ENCODE data around the gene CGB2. TPM values are rescaled to one million over a fixed set of nuclear protein-coding genes. Genes with fewer than 3 reads are reported as not detected.
A peak's percentile ranks its signal among the peaks of the same experiment; 100 is the strongest.
"Not testable (repeated sequence)": the region's sequence is repeated elsewhere in the genome, so short reads cannot be mapped to it uniquely, and the experiment has no call there.

The CGB2 gene
- total RNA-seq, 2 experiments from 2014 or later = not detected

- H3K27me3 Mint-ChIP-seq = peaks cover 4% of the 10 kb centered on the region
- H3K36me3 Mint-ChIP-seq = no peaks in the 10 kb centered on the region
- ChIA-PET CTCF (interaction anchor here (0.6 to 5.7 kb wide), 3 partner anchors 22 to 1505 kb away, joined by 3 to 42 read pairs (median 3); no protein-coding TSS in a partner anchor), POLR2A (no interaction called here)
- H3K4me3 Mint-ChIP-seq = no peak overlapping the region
- peaks cover 37% of the 10 kb centered on the region for H3K4me1 Mint-ChIP-seq (ENCODE audit: low read depth)
- intact Hi-C loops (cut with micrococcal nuclease) = no loop called here
- H3K27ac Mint-ChIP-seq = no peak overlapping the region
- H3K9me3 Mint-ChIP-seq = no peaks in the 10 kb centered on the region
- peak; percentile 39 for DNase-seq
These were observed 10.5 kb upstream of the CGB2 start for GRCh38 chr19:49020931-49021895.

GRCh38 chr19:49022116-49022515 is 9.6 kb upstream of the CGB2 start:
- POLR2A ChIA-PET = no interaction called here
- CTCF ChIA-PET = interaction anchor here (0.6 to 5.7 kb wide), 2 partner anchors 23 to 1506 kb away, joined by 3 to 42 read pairs; no protein-coding TSS in a partner anchor
- Mint-ChIP-seq H3K9me3 (no peaks in the 10 kb centered on the region), H3K36me3 (no peaks in the 10 kb centered on the region), H3K4me3 (no peak overlapping the region), H3K4me1 (ENCODE audit: low read depth) (peaks cover 36% of the 10 kb centered on the region), H3K27ac (no peak overlapping the region), H3K27me3 (peaks cover 4% of the 10 kb centered on the region)
- intact Hi-C loops (cut with micrococcal nuclease) = no loop called here
- no peak for DNase-seq

GRCh38 chr19:49024233-49024632 is 7.5 kb upstream of the CGB2 start, which contains the start of gene CGB3:
Gene CGB3 (minus strand): TSS chr19:49024333. CDS start chr19:49023971, 362 bp downstream.
- intact Hi-C loops (cut with micrococcal nuclease) = not testable (repeated sequence)

GRCh38 chr19:49025088-49025487 is 6.6 kb upstream of the CGB2 start:
- intact Hi-C loops (cut with micrococcal nuclease); CTCF ChIA-PET; H3K27ac Mint-ChIP-seq; H3K9me3 Mint-ChIP-seq; H3K4me3 Mint-ChIP-seq; POLR2A ChIA-PET; H3K36me3 Mint-ChIP-seq; DNase-seq; H3K27me3 Mint-ChIP-seq: not testable (repeated sequence)
- peaks cover 15% of the 10 kb centered on the region for H3K4me1 Mint-ChIP-seq (ENCODE audit: low read depth)

More at GRCh38 chr19:49024233-49024632, 7.5 kb upstream of the CGB2 start, which contains the start of gene CGB3:
- H3K4me1 Mint-ChIP-seq (ENCODE audit: low read depth) = peaks cover 21% of the 10 kb centered on the region
- CTCF ChIA-PET, H3K4me3 Mint-ChIP-seq, H3K27ac Mint-ChIP-seq, H3K9me3 Mint-ChIP-seq, H3K27me3 Mint-ChIP-seq, POLR2A ChIA-PET, DNase-seq, H3K36me3 Mint-ChIP-seq: not testable (repeated sequence)

GRCh38 chr19:49025599-49025998 is 6.1 kb upstream of the CGB2 start:
- peaks cover 12% of the 10 kb centered on the region for H3K4me1 Mint-ChIP-seq (ENCODE audit: low read depth)
- H3K27me3 Mint-ChIP-seq; H3K4me3 Mint-ChIP-seq; H3K27ac Mint-ChIP-seq; DNase-seq; H3K9me3 Mint-ChIP-seq; CTCF ChIA-PET; POLR2A ChIA-PET; intact Hi-C loops (cut with micrococcal nuclease); H3K36me3 Mint-ChIP-seq: not testable (repeated sequence)

GRCh38 chr19:49028686-49029085 is 3.0 kb upstream of the CGB2 start:
- H3K27me3 Mint-ChIP-seq; CTCF ChIA-PET; H3K9me3 Mint-ChIP-seq; DNase-seq; H3K4me3 Mint-ChIP-seq; H3K4me1 Mint-ChIP-seq (ENCODE audit: low read depth); H3K27ac Mint-ChIP-seq; POLR2A ChIA-PET; H3K36me3 Mint-ChIP-seq; intact Hi-C loops (cut with micrococcal nuclease): not testable (repeated sequence)

GRCh38 chr19:49029749-49030148 is 1.9 kb upstream of the CGB2 start:
- H3K4me1 Mint-ChIP-seq (ENCODE audit: low read depth); DNase-seq; POLR2A ChIA-PET; intact Hi-C loops (cut with micrococcal nuclease); CTCF ChIA-PET; H3K4me3 Mint-ChIP-seq; H3K9me3 Mint-ChIP-seq; H3K27me3 Mint-ChIP-seq; H3K27ac Mint-ChIP-seq; H3K36me3 Mint-ChIP-seq: not testable (repeated sequence)

- POLR2A ChIA-PET; H3K4me1 Mint-ChIP-seq (ENCODE audit: low read depth); intact Hi-C loops (cut with micrococcal nuclease); DNase-seq; H3K27me3 Mint-ChIP-seq; H3K36me3 Mint-ChIP-seq; H3K27ac Mint-ChIP-seq; H3K4me3 Mint-ChIP-seq; CTCF ChIA-PET; H3K9me3 Mint-ChIP-seq: not testable (repeated sequence)
These were observed 1.4 kb upstream of the CGB2 start for GRCh38 chr19:49030323-49030722.

- H3K36me3 Mint-ChIP-seq; POLR2A ChIA-PET; CTCF ChIA-PET; H3K27me3 Mint-ChIP-seq; H3K27ac Mint-ChIP-seq; H3K4me3 Mint-ChIP-seq; intact Hi-C loops (cut with micrococcal nuclease); H3K9me3 Mint-ChIP-seq; H3K4me1 Mint-ChIP-seq (ENCODE audit: low read depth): not testable (repeated sequence)
- DNase-seq = peak; percentile 74
These were observed 5.1 kb downstream of the CGB2 start, which contains the start of gene CGB1 for GRCh38 chr19:49036815-49037214. Gene CGB1 (minus strand): TSS chr19:49036895. CDS start chr19:49036711, 184 bp downstream.

GRCh38 chr19:49038111-49038510 is 6.4 kb downstream of the CGB2 start:
- POLR2A ChIA-PET; H3K4me3 Mint-ChIP-seq; intact Hi-C loops (cut with micrococcal nuclease); H3K36me3 Mint-ChIP-seq; H3K9me3 Mint-ChIP-seq; H3K27me3 Mint-ChIP-seq; CTCF ChIA-PET; H3K27ac Mint-ChIP-seq; DNase-seq; H3K4me1 Mint-ChIP-seq (ENCODE audit: low read depth): not testable (repeated sequence)

- CTCF ChIA-PET; H3K4me3 Mint-ChIP-seq; H3K4me1 Mint-ChIP-seq (ENCODE audit: low read depth); H3K9me3 Mint-ChIP-seq; intact Hi-C loops (cut with micrococcal nuclease); H3K36me3 Mint-ChIP-seq; H3K27me3 Mint-ChIP-seq; POLR2A ChIA-PET; H3K27ac Mint-ChIP-seq; DNase-seq: not testable (repeated sequence)
These were observed 7.0 kb downstream of the CGB2 start for GRCh38 chr19:49038557-49039276.

- H3K4me1 Mint-ChIP-seq (ENCODE audit: low read depth); H3K36me3 Mint-ChIP-seq; intact Hi-C loops (cut with micrococcal nuclease); H3K9me3 Mint-ChIP-seq; DNase-seq; H3K27me3 Mint-ChIP-seq; H3K27ac Mint-ChIP-seq; H3K4me3 Mint-ChIP-seq; POLR2A ChIA-PET; CTCF ChIA-PET: not testable (repeated sequence)
These were observed 8.0 kb downstream of the CGB2 start for GRCh38 chr19:49039736-49040135.

All from activated CD4-positive, alpha-beta memory T cell treated with anti-CD3 and anti-CD28 coated beads for 36 hours (primary cell).